KOPT-K1 (cell line): ENCODE data around the gene SPG21.
"Not testable (repeated sequence)": the region's sequence is repeated elsewhere in the genome, so short reads cannot be mapped to it uniquely, and the experiment has no call there.

Experiments used
- H3K27ac ChIP-seq: fragments of 200-600 bp; sonication (generic); 2 replicates; pipeline ENCODE4 v1.5.1; 2016; ENCODE audit warnings: antibody characterized with exemption, mild to moderate bottlenecking, low read depth, low read length; ENCODE audit not compliant: poor library complexity, severe bottlenecking
- H3K36me3 ChIP-seq: fragments of 200-600 bp; sonication (generic); 2 replicates; pipeline ENCODE4 v1.5.1; 2017; ENCODE audit warnings: antibody characterized with exemption, mild to moderate bottlenecking, low read length, moderate library complexity; ENCODE audit not compliant: insufficient read depth
- H3K9me3 ChIP-seq: fragments of 200-600 bp; sonication (generic); 2 replicates; pipeline ENCODE4 v1.5.1; 2017; ENCODE audit warnings: antibody characterized with exemption, low read length, mild to moderate bottlenecking; ENCODE audit not compliant: insufficient read depth, poor library complexity, severe bottlenecking

The SPG21 gene

GRCh38 chr15:65011198-65011597 lies 21.5 kb upstream of the SPG21 start:
- H3K36me3 ChIP-seq: peaks cover 67% of the 10 kb centered on the region
- peaks cover 12% of the 10 kb centered on the region for H3K9me3 ChIP-seq
- H3K27ac ChIP-seq: not testable (repeated sequence)

GRCh38 chr15:65008983-65009382 lies 19.3 kb upstream of the SPG21 start:
- no peak overlapping the region for H3K27ac ChIP-seq
- H3K36me3 ChIP-seq: peaks cover 57% of the 10 kb centered on the region
- H3K9me3 ChIP-seq: peaks cover 10% of the 10 kb centered on the region

GRCh38 chr15:65006876-65007275 lies 17.2 kb upstream of the SPG21 start:
- peaks cover 43% of the 10 kb centered on the region for H3K36me3 ChIP-seq

GRCh38 chr15:65004993-65005392 lies 15.3 kb upstream of the SPG21 start:
- Histone ChIP-seq H3K27ac (no peak overlapping the region), H3K9me3 (no peaks in the 10 kb centered on the region), H3K36me3 (peaks cover 43% of the 10 kb centered on the region)

More at GRCh38 chr15:65006876-65007275, 17.2 kb upstream of the SPG21 start:
- Histone ChIP-seq H3K9me3 (no peaks in the 10 kb centered on the region), H3K27ac (no peak overlapping the region)

- Histone ChIP-seq H3K27ac (no peak overlapping the region), H3K9me3 (no peaks in the 10 kb centered on the region), H3K36me3 (peaks cover 13% of the 10 kb centered on the region; the same call in 1 of the 2 replicates)
These were observed 8.1 kb upstream of the SPG21 start for GRCh38 chr15:64997745-64998375.

- peaks cover 13% of the 10 kb centered on the region; the same call in 1 of the 2 replicates for H3K36me3 ChIP-seq
These were observed 7.4 kb upstream of the SPG21 start for GRCh38 chr15:64997066-64997465.

GRCh38 chr15:64993290-64993689 lies 3.6 kb upstream of the SPG21 start:
- Histone ChIP-seq H3K9me3 (no peaks in the 10 kb centered on the region), H3K27ac (peak overlapping the region; percentile 24)

More at GRCh38 chr15:64997066-64997465, 7.4 kb upstream of the SPG21 start:
- no peaks in the 10 kb centered on the region for H3K9me3 ChIP-seq
- H3K27ac ChIP-seq: no peak overlapping the region

GRCh38 chr15:64991536-64992135 lies 1.9 kb upstream of the SPG21 start:
- Histone ChIP-seq H3K36me3 (peaks cover 5% of the 10 kb centered on the region; the same call in 1 of the 2 replicates), H3K9me3 (no peaks in the 10 kb centered on the region), H3K27ac (no peak overlapping the region)

More at GRCh38 chr15:64993290-64993689, 3.6 kb upstream of the SPG21 start:
- no peaks in the 10 kb centered on the region for H3K36me3 ChIP-seq

- Histone ChIP-seq H3K36me3 (peaks cover 5% of the 10 kb centered on the region; the same call in 1 of the 2 replicates), H3K27ac (peak overlapping the region; percentile 70), H3K9me3 (no peaks in the 10 kb centered on the region)
These were observed 405 bp upstream of the SPG21 start for GRCh38 chr15:64990168-64990470.

- H3K36me3 ChIP-seq: peaks cover 11% of the 10 kb centered on the region; the same call in 1 of the 2 replicates
- no peak overlapping the region for H3K27ac ChIP-seq
- H3K9me3 ChIP-seq: no peaks in the 10 kb centered on the region
These were observed 2.6 kb downstream of the SPG21 start for GRCh38 chr15:64987136-64987535.

- peaks cover 19% of the 10 kb centered on the region for H3K36me3 ChIP-seq
- H3K27ac ChIP-seq: no peak overlapping the region
These were observed 4.2 kb downstream of the SPG21 start for GRCh38 chr15:64985366-64986033.

GRCh38 chr15:64982472-64982871 lies 7.2 kb downstream of the SPG21 start:
- H3K9me3 ChIP-seq: no peaks in the 10 kb centered on the region
- H3K36me3 ChIP-seq: peaks cover 43% of the 10 kb centered on the region

More at GRCh38 chr15:64985366-64986033, 4.2 kb downstream of the SPG21 start:
- H3K9me3 ChIP-seq: no peaks in the 10 kb centered on the region

GRCh38 chr15:64981812-64982431 lies 7.8 kb downstream of the SPG21 start:
- no peak overlapping the region for H3K27ac ChIP-seq
- H3K36me3 ChIP-seq: peaks cover 46% of the 10 kb centered on the region
- H3K9me3 ChIP-seq: no peaks in the 10 kb centered on the region

More at GRCh38 chr15:64982472-64982871, 7.2 kb downstream of the SPG21 start:
- no peak overlapping the region for H3K27ac ChIP-seq

- Histone ChIP-seq H3K36me3 (peaks cover 68% of the 10 kb centered on the region), H3K9me3 (no peaks in the 10 kb centered on the region), H3K27ac (no peak overlapping the region)
These were observed 10.4 kb downstream of the SPG21 start for GRCh38 chr15:64979252-64979710.

GRCh38 chr15:64975390-64975789 lies 14.3 kb downstream of the SPG21 start:
- H3K36me3 ChIP-seq: peaks cover 83% of the 10 kb centered on the region
- no peaks in the 10 kb centered on the region for H3K9me3 ChIP-seq
- H3K27ac ChIP-seq: no peak overlapping the region
